KMS-11 (cell line): ENCODE data around the gene ZP2.

Source experiments
- H2AFZ ChIP-seq: fragments of 200-600 bp; sonication (generic); 2 replicates; pipeline ENCODE4 v1.6.1; 2016; ENCODE audit warnings: antibody characterized with exemption, mixed run types, low read depth
- H3K27ac ChIP-seq: fragments of 200-600 bp; sonication (generic); 2 replicates; pipeline ENCODE4 v1.6.1; 2016; ENCODE audit warnings: mild to moderate bottlenecking, mixed run types
- H3K27me3 ChIP-seq: fragments of 200-600 bp; sonication (generic); 2 replicates; pipeline ENCODE4 v1.6.1; 2017; ENCODE audit warnings: mild to moderate bottlenecking, low read depth, mixed run types, moderate library complexity; ENCODE audit not compliant: insufficient read depth
- H3K36me3 ChIP-seq: fragments of 200-600 bp; sonication (generic); 2 replicates; pipeline ENCODE4 v1.6.1; 2017; ENCODE audit warnings: mild to moderate bottlenecking, mixed run types; ENCODE audit not compliant: insufficient read depth
- H3K4me1 ChIP-seq: fragments of 200-600 bp; sonication (generic); 2 replicates; pipeline ENCODE4 v1.6.1; 2016; ENCODE audit warnings: mild to moderate bottlenecking, low read depth, mixed run types; ENCODE audit not compliant: poor library complexity, severe bottlenecking
- H3K4me2 ChIP-seq: fragments of 200-600 bp; sonication (generic); 2 replicates; pipeline ENCODE4 v1.7.0; 2016; ENCODE audit warnings: mild to moderate bottlenecking, mixed run types
- H3K4me3 ChIP-seq: fragments of 200-600 bp; sonication (generic); IDR thresholded peaks from 2 replicates; pipeline ENCODE4 v1.6.1; 2017; ENCODE audit warnings: low read depth, low read length, mixed read lengths; ENCODE audit not compliant: insufficient read depth
- H3K79me2 ChIP-seq: fragments of 200-600 bp; sonication (generic); 2 replicates; pipeline ENCODE4 v1.6.1; 2016; ENCODE audit warnings: low read depth, mixed run types; ENCODE audit not compliant: insufficient read depth
- H3K9ac ChIP-seq: fragments of 200-600 bp; sonication (generic); 2 replicates; pipeline ENCODE4 v1.6.1; 2016; ENCODE audit warnings: mild to moderate bottlenecking, mixed run types
- H4K20me1 ChIP-seq: fragments of 200-600 bp; sonication (generic); 2 replicates; pipeline ENCODE4 v1.6.1; 2016; ENCODE audit warnings: mild to moderate bottlenecking, mixed run types; ENCODE audit not compliant: insufficient read depth
- CTCF ChIP-seq: fragments of 200-600 bp; sonication (generic); conservative IDR thresholded peaks from 2 replicates; pipeline ENCODE4 v1.6.1; 2017; ENCODE audit warnings: low read depth, mild to moderate bottlenecking, antibody characterized with exemption, low read length, moderate library complexity, mixed read lengths

The ZP2 gene

GRCh38 chr16:21228361-21228872 lies 17.0 kb upstream of the ZP2 start:
- no peak overlapping the region for H3K4me2 ChIP-seq
- H3K27me3 ChIP-seq, result no peaks in the 10 kb centered on the region
- no peak overlapping the region for H3K27ac ChIP-seq
- no peak overlapping the region for H3K9ac ChIP-seq
- no peaks in the 10 kb centered on the region for H3K4me1 ChIP-seq
- H3K79me2 ChIP-seq, result no peaks in the 10 kb centered on the region
- no peaks in the 10 kb centered on the region for H3K36me3 ChIP-seq
- H4K20me1 ChIP-seq, result no peaks in the 10 kb centered on the region
- no peak for TF ChIP-seq CTCF
- H3K4me3 ChIP-seq, result no peak overlapping the region
- no peak overlapping the region for H2AFZ ChIP-seq

GRCh38 chr16:21227866-21228265 lies 16.5 kb upstream of the ZP2 start:
- Histone ChIP-seq H2AFZ (no peak overlapping the region), H3K4me3 (no peak overlapping the region), H3K27ac (no peak overlapping the region), H4K20me1 (no peaks in the 10 kb centered on the region), H3K4me1 (no peaks in the 10 kb centered on the region), H3K9ac (no peak overlapping the region), H3K79me2 (no peaks in the 10 kb centered on the region), H3K27me3 (no peaks in the 10 kb centered on the region), H3K36me3 (no peaks in the 10 kb centered on the region), H3K4me2 (no peak overlapping the region)
- TF ChIP-seq CTCF, result no peak

- no peak overlapping the region for H3K27ac ChIP-seq
- no peak overlapping the region for H3K4me3 ChIP-seq
- H4K20me1 ChIP-seq, result no peaks in the 10 kb centered on the region
- no peaks in the 10 kb centered on the region for H3K79me2 ChIP-seq
- no peak overlapping the region for H3K9ac ChIP-seq
- no peaks in the 10 kb centered on the region for H3K4me1 ChIP-seq
- no peaks in the 10 kb centered on the region for H3K27me3 ChIP-seq
- no peak overlapping the region for H2AFZ ChIP-seq
- no peak for TF ChIP-seq CTCF
- H3K36me3 ChIP-seq, result no peaks in the 10 kb centered on the region
- H3K4me2 ChIP-seq, result no peak overlapping the region
Observed at GRCh38 chr16:21226749-21227148, 15.4 kb upstream of the ZP2 start.

- Histone ChIP-seq H3K79me2 (no peaks in the 10 kb centered on the region), H3K4me1 (no peaks in the 10 kb centered on the region), H3K4me2 (no peak overlapping the region), H2AFZ (no peak overlapping the region), H3K9ac (no peak overlapping the region), H4K20me1 (no peaks in the 10 kb centered on the region), H3K36me3 (no peaks in the 10 kb centered on the region), H3K27ac (no peak overlapping the region), H3K4me3 (no peak overlapping the region), H3K27me3 (no peaks in the 10 kb centered on the region)
- no peak for TF ChIP-seq CTCF
Observed at GRCh38 chr16:21224800-21225199, 13.4 kb upstream of the ZP2 start.
